Stimulated activated CD4-positive, alpha-beta T cell treated with anti-CD3 and anti-CD28 coated beads, Interleukin-15, amount 100 ng/mL, for 24 hours (primary cell): Measurements from ENCODE around the gene RBM33.
A peak's percentile ranks its signal among the peaks of the same experiment; 100 is the strongest.

Experiments
- DNase-seq: peaks from one replicate; pipeline ENCODE4 v3.0.0-alpha.2; 2020

Gene RBM33

GRCh38 chr7:155752756-155753445 is 108.4 kb downstream of the RBM33 start:
- no peak for DNase-seq

GRCh38 chr7:155753446-155753965 is 109.0 kb downstream of the RBM33 start:
- no peak for DNase-seq

- no peak for DNase-seq
Measured at GRCh38 chr7:155754165-155754564, 109.7 kb downstream of the RBM33 start.

- DNase-seq, result no peak
Measured at GRCh38 chr7:155755026-155755425, 110.6 kb downstream of the RBM33 start.

GRCh38 chr7:155756322-155756721 is 111.9 kb downstream of the RBM33 start:
- DNase-seq, result no peak

GRCh38 chr7:155758348-155758747 is 113.9 kb downstream of the RBM33 start:
- DNase-seq, result no peak

GRCh38 chr7:155759740-155760430 is 115.4 kb downstream of the RBM33 start:
- no peak for DNase-seq

- DNase-seq, result no peak
Measured at GRCh38 chr7:155761162-155761561, 116.7 kb downstream of the RBM33 start.

- no peak for DNase-seq
Measured at GRCh38 chr7:155762036-155762435, 117.6 kb downstream of the RBM33 start.

GRCh38 chr7:155762655-155763054 is 118.2 kb downstream of the RBM33 start:
- no peak for DNase-seq

- DNase-seq, result no peak
Measured at GRCh38 chr7:155763122-155763521, 118.7 kb downstream of the RBM33 start.

- peak; percentile 71 for DNase-seq
Measured at GRCh38 chr7:155763691-155764437, 119.4 kb downstream of the RBM33 start.

GRCh38 chr7:155764438-155764793 is 120.0 kb downstream of the RBM33 start:
- peak; percentile 72 for DNase-seq

- DNase-seq, result no peak
Measured at GRCh38 chr7:155765458-155765857, 121.0 kb downstream of the RBM33 start.

GRCh38 chr7:155766386-155766785 is 121.9 kb downstream of the RBM33 start:
- no peak for DNase-seq

GRCh38 chr7:155766966-155767916 is 122.8 kb downstream of the RBM33 start:
- DNase-seq, result no peak

GRCh38 chr7:155769701-155770100 is 125.2 kb downstream of the RBM33 start:
- no peak for DNase-seq

GRCh38 chr7:155770241-155770640 is 125.8 kb downstream of the RBM33 start:
- DNase-seq, result no peak

GRCh38 chr7:155773531-155773930 is 129.1 kb downstream of the RBM33 start:
- DNase-seq, result no peak

GRCh38 chr7:155774947-155775346 is 130.5 kb downstream of the RBM33 start:
- no peak for DNase-seq

GRCh38 chr7:155775691-155776090 is 131.2 kb downstream of the RBM33 start:
- DNase-seq, result no peak

- no peak for DNase-seq
Measured at GRCh38 chr7:155776606-155777005, 132.1 kb downstream of the RBM33 start.

GRCh38 chr7:155778349-155778748 is 133.9 kb downstream of the RBM33 start:
- no peak for DNase-seq
